Activated CD4-positive, alpha-beta T cell treated with anti-CD3 and anti-CD28 coated beads, Interleukin-2, Interleukin-6, amounts not matched to agents 100 ng/mL and 50 ng/mL, durations not matched to agents 16 hours and 8 hours (primary cell): ENCODE data around the gene ZNF792.
"Not testable (repeated sequence)": the region's sequence is repeated elsewhere in the genome, so short reads cannot be mapped to it uniquely, and the experiment has no call there.

Experiments used
- DNase-seq: peaks from one replicate; pipeline ENCODE4 v3.0.0-alpha.2; 2020

Gene ZNF792

GRCh38 chr19:34920090-34920786 is 43.8 kb downstream of the ZNF792 start:
- not testable (repeated sequence) for DNase-seq

DNA sequence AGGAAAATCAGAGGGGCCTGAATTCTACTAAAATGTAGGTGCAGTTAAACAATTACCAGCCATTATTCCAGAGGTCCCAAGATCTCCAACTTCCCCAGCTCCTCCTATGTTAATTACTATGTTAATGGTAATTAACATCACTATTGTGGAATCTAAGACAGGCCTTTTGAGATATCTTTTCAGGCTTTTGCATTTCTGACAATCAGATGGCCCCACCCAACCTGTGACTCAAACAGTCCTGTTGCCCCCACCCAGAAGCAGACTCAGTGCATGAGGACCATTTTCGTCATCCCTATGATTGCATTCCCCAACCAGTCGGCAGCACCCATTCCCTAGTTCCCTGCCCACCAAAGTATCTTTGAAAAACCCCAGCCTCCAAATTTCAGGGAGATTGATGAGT is 45.8 kb downstream of the ZNF792 start:
- no peak for DNase-seq

DNA sequence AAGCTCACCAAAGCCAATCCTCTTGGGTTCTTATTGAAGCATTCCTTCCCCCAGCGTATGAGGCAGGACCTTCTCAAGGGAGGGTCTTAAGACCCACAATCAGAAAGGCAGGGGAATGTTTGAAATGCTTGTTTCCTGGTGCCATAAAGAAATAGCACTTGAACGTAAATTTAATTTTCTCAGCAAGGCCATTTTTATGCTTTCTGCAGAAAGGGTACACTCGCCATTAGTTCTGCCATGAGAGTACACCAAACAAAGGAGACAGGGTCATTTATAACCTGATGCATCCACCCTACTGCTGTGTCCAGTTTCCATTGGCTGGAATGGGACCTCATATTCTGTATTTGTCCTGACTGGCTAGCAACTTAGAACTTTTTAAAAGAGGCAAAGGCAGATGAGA is 46.9 kb downstream of the ZNF792 start:
- not testable (repeated sequence) for DNase-seq

- DNase-seq: no peak
Measured at GRCh38 chr19:34910770-34911169, 53.3 kb downstream of the ZNF792 start.
